MCF 10A (cell line): ENCODE results near the gene PFKFB4. TPM values are rescaled to one million over a fixed set of nuclear protein-coding genes. Genes with fewer than 3 reads are reported as not detected.

Source experiments
- BruUV-seq: library from RNA; stranded (reverse); fragments of 400-500 nt; replicated peaks from 2 replicates; lab custom pipeline; 2021; lab: Mats Ljungman, UMichigan
- CTCF ChIA-PET: fragments of 300-600 bp; sonication (Branson Sonifier 250); formaldehyde crosslinking; extraction: SDS; loops from one replicate; lab custom pipeline; 2021; ENCODE audit warnings: antibody characterized with exemption, inconsistent platforms; lab: Yijun Ruan, JAX
- POLR2A ChIA-PET: fragments of 300-600, 350-650 bp; sonication (Branson Sonifier 250); formaldehyde crosslinking; extraction: SDS; loops from one replicate; lab custom pipeline; 2020; ENCODE audit warnings: antibody characterized with exemption, inconsistent platforms; lab: Yijun Ruan, JAX
- DNase-seq: peaks from one replicate; pipeline ENCODE4 v3.0.0-alpha.2; 2018; ENCODE audit not compliant: unreplicated experiment
- H3K27ac Mint-ChIP-seq: one replicate; pipeline ENCODE4 v1.8.0; 2022; ENCODE audit warnings: mild to moderate bottlenecking, low read depth, mixed read lengths; ENCODE audit not compliant: unreplicated experiment
- H3K27me3 Mint-ChIP-seq: one replicate; pipeline ENCODE4 v1.8.0; 2022; ENCODE audit warnings: mixed read lengths; ENCODE audit not compliant: insufficient read depth, unreplicated experiment
- H3K36me3 Mint-ChIP-seq: one replicate; pipeline ENCODE4 v1.8.0; 2022; ENCODE audit warnings: mild to moderate bottlenecking, moderate library complexity, mixed read lengths; ENCODE audit not compliant: insufficient read depth, unreplicated experiment
- H3K4me1 Mint-ChIP-seq: one replicate; pipeline ENCODE4 v1.8.0; 2022; ENCODE audit warnings: mixed read lengths; ENCODE audit not compliant: insufficient read depth, unreplicated experiment
- H3K4me3 Mint-ChIP-seq: one replicate; pipeline ENCODE4 v1.8.0; 2022; ENCODE audit warnings: mild to moderate bottlenecking, moderate library complexity, mixed read lengths; ENCODE audit not compliant: unreplicated experiment
- H3K9me3 Mint-ChIP-seq: one replicate; pipeline ENCODE4 v1.8.0; 2022; ENCODE audit warnings: mixed read lengths; ENCODE audit not compliant: unreplicated experiment
- intact Hi-C: fragments of 100-400 bp; cut with micrococcal nuclease; formaldehyde crosslinking; loops from 2 replicates; pipeline ENCODE4 v1.14.1; 2022
- total RNA-seq: library from RNA; stranded (reverse); gene quantifications from 2 replicates; pipeline ENCODE4 v1.2.3, GENCODE V29; 2022
- TF ChIP-seq, protein P1 (sequence below): fragments of 200-600 bp; IDR thresholded peaks from one replicate; pipeline ENCODE4 v1.8.0; 2022; ENCODE audit warnings: antibody characterized with exemption, mild to moderate bottlenecking; ENCODE audit not compliant: unreplicated experiment

The PFKFB4 gene
- total RNA-seq, 1 experiment from 2014 or later: 4.6 TPM

DNA sequence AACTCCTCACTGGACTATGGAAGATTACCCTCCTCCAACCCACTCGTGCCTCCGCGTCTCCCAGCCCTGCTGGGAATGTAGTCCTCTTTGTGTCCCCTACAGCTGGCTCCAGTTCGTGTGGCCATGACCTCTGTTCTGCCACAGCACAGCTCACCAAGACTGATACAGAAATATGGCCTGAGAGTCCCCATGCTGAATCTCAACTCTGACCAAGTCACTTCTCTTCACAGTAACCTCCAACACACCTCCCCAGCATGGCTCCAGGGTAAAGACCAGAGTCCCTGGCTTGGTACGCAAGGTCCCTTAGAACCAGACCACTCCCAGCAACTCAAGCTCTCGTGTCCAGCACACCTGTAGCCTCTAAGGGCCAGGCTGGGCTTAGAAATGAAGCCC lies 40.8 kb upstream of the PFKFB4 start:
- TF ChIP-seq, protein P1, sequence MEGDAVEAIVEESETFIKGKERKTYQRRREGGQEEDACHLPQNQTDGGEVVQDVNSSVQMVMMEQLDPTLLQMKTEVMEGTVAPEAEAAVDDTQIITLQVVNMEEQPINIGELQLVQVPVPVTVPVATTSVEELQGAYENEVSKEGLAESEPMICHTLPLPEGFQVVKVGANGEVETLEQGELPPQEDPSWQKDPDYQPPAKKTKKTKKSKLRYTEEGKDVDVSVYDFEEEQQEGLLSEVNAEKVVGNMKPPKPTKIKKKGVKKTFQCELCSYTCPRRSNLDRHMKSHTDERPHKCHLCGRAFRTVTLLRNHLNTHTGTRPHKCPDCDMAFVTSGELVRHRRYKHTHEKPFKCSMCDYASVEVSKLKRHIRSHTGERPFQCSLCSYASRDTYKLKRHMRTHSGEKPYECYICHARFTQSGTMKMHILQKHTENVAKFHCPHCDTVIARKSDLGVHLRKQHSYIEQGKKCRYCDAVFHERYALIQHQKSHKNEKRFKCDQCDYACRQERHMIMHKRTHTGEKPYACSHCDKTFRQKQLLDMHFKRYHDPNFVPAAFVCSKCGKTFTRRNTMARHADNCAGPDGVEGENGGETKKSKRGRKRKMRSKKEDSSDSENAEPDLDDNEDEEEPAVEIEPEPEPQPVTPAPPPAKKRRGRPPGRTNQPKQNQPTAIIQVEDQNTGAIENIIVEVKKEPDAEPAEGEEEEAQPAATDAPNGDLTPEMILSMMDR: no peak
- POLR2A ChIA-PET: interaction anchor here (1.1 to 8.9 kb wide), 18 partner anchors 11 to 165 kb away, joined by 3 to 107 read pairs (median 12); partner anchors contain the start of genes ATRIP, CCDC51, CELSR3 and IP6K2
- Mint-ChIP-seq H3K4me1 (peaks cover 49% of the 10 kb centered on the region), H3K27me3 (no peaks in the 10 kb centered on the region), H3K9me3 (no peaks in the 10 kb centered on the region), H3K36me3 (peaks cover 41% of the 10 kb centered on the region), H3K27ac (peak overlapping the region; percentile 68), H3K4me3 (no peak overlapping the region)
- intact Hi-C loops: no loop called here
- BruUV-seq: no TSS peak
- CTCF ChIA-PET: interaction anchor here (0.7 to 2.5 kb wide), 6 partner anchors 14 to 326 kb away, joined by 3 to 22 read pairs (median 5); partner anchors contain the start of gene SLC26A6
- DNase-seq: no peak

DNA sequence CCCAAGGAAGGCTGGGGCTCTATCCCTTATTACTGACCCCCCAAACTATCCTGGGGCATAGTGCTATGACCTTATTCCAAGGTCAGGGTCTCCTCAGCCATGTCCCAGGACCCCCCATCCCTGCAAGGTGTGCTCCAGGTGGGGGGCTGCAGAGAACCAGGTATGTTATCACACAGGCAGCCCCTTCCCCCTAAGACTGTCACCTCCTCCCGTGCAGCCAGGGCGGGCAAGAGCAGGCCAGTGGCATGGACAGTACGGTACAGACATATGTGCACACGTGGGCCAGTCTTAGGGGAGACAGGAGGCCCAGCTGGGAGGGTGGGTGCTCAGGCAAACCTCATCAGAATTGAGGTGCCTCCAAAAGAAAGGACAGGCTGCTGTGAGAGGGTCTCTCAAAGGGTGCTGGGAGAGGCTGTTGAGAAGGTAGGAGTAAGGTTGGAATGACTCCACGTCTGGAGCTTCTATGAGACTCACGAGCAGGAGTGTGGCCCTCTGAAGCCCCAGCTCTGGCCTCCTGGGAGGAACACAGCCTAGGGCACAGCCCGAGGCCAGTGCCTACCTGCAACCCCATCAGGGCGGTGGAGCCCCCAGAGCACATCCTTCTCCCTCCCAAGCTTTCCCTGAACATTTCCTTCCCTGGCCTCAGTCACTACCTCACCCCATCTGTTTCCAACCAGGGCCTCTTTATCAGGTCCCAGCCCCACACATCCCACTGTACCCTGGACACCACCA lies 40.2 kb upstream of the PFKFB4 start:
- Mint-ChIP-seq H3K4me3 (no peak overlapping the region), H3K9me3 (no peaks in the 10 kb centered on the region), H3K27ac (peak overlapping the region; percentile 68), H3K4me1 (peaks cover 49% of the 10 kb centered on the region), H3K36me3 (peaks cover 35% of the 10 kb centered on the region), H3K27me3 (no peaks in the 10 kb centered on the region)
- TF ChIP-seq, protein P1: no peak
- DNase-seq: no peak
- BruUV-seq: no TSS peak
- CTCF ChIA-PET: interaction anchor here (0.7 to 2.5 kb wide), 6 partner anchors 15 to 123 kb away, joined by 3 to 22 read pairs (median 5); partner anchors contain the start of gene SLC26A6
- POLR2A ChIA-PET: interaction anchor here (0.6 to 8.9 kb wide), 18 partner anchors 10 to 164 kb away, joined by 3 to 107 read pairs (median 8); partner anchors contain the start of genes ATRIP, CCDC51, CELSR3 and IP6K2
- intact Hi-C loops: no loop called here

DNA sequence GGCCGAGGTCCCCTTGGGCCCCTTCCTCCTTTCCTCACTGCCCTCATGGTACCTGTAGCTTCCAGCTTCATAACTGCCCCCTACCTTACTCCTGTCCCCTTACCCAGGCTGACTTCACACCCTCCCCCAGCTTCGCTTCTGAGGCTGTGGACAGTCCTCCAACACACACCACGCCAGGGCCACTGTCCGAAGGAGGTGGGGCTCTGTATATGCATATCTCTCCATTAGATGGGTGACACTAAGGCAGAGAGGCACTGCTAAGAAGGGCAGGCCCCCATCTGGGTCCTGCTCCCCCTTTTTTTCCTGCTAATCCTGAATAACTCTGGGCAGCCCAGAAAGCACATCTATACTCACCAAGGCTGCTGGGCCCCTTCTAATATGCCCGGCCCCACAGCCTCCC lies 39.6 kb upstream of the PFKFB4 start:
- H3K27me3 Mint-ChIP-seq: no peaks in the 10 kb centered on the region
- no peak for DNase-seq
- peak overlapping the region; percentile 68 for H3K27ac Mint-ChIP-seq
- intact Hi-C loops: no loop called here
- ChIA-PET CTCF (interaction anchor here (0.7 to 1.0 kb wide), 2 partner anchors 19 to 38 kb away, joined by 3 to 11 read pairs; no protein-coding TSS in a partner anchor), POLR2A (interaction anchor here (0.6 to 8.9 kb wide), 13 partner anchors 10 to 156 kb away, joined by 3 to 107 read pairs (median 6); partner anchors contain the start of genes CCDC51, CELSR3, PFKFB4 and SLC26A6)
- peak overlapping the region; percentile 48 for H3K4me3 Mint-ChIP-seq
- no TSS peak for BruUV-seq
- TF ChIP-seq, protein P1: no peak
- peaks cover 32% of the 10 kb centered on the region for H3K36me3 Mint-ChIP-seq
- peaks cover 50% of the 10 kb centered on the region for H3K4me1 Mint-ChIP-seq
- H3K9me3 Mint-ChIP-seq: no peaks in the 10 kb centered on the region

GRCh38 chr3:48595526-48596121 lies 39.0 kb upstream of the PFKFB4 start:
- BruUV-seq: no TSS peak
- intact Hi-C loops: no loop called here
- Mint-ChIP-seq H3K4me1 (peaks cover 51% of the 10 kb centered on the region), H3K27ac (peak overlapping the region; percentile 68), H3K9me3 (no peaks in the 10 kb centered on the region), H3K27me3 (no peaks in the 10 kb centered on the region), H3K4me3 (peak overlapping the region; percentile 48), H3K36me3 (peaks cover 30% of the 10 kb centered on the region)
- ChIA-PET CTCF (no interaction called here), POLR2A (interaction anchor here (0.6 to 8.9 kb wide), 12 partner anchors 11 to 372 kb away, joined by 3 to 107 read pairs (median 6); partner anchors contain the start of genes CAMP, CCDC51, CELSR3 and PFKFB4)
- TF ChIP-seq, protein P1: no peak
- DNase-seq: peak; percentile 85
